BJ (cell line): ENCODE measurements around the gene CDC25B. TPM values are rescaled to one million over a fixed set of nuclear protein-coding genes. Genes with fewer than 3 reads are reported as not detected.

ENCODE experiments used
- CTCF ChIA-PET: fragments of 350-600 bp; formaldehyde crosslinking; extraction: SDS; loops from one replicate; lab custom pipeline; 2021; ENCODE audit warnings: antibody characterized with exemption, inconsistent platforms; lab: Yijun Ruan, JAX
- POLR2A ChIA-PET: fragments of 300-600 bp; sonication (Branson Sonifier 250); formaldehyde crosslinking; extraction: SDS; loops from one replicate; lab custom pipeline; 2021; ENCODE audit warnings: antibody characterized with exemption; lab: Charles Lee
- DNase-seq: peaks from one replicate; pipeline ENCODE4 v3.0.0-alpha.2; 2011; ENCODE audit warnings: low read depth
- H3K27me3 ChIP-seq: 2 replicates; pipeline ENCODE4 v1.6.0; 2011; ENCODE audit warnings: low read length; ENCODE audit not compliant: control insufficient read depth, insufficient read depth
- H3K36me3 ChIP-seq: 2 replicates; pipeline ENCODE4 v1.5.1; 2011; ENCODE audit warnings: low read length; ENCODE audit not compliant: control insufficient read depth, insufficient read depth
- H3K4me3 ChIP-seq: 2 replicates; pipeline ENCODE4 v1.5.1; 2011; ENCODE audit warnings: low read depth, mild to moderate bottlenecking, control low read depth, low read length
- polyA plus RNA-seq: library from polyadenylated mRNA; depleted of rRNA; stranded (reverse); fragments of >200 nt; gene quantifications from 2 replicates; pipeline ENCODE4 v1.2.3, GENCODE V29; 2011
- TF ChIP-seq, protein P1 (sequence below): IDR thresholded peaks from 2 replicates; pipeline ENCODE4 v1.5.1; 2011; ENCODE audit warnings: low read depth, mild to moderate bottlenecking, control low read depth, inconsistent platforms, low read length, moderate library complexity; ENCODE audit not compliant: insufficient read depth

CDC25B gene
- polyA plus RNA-seq, 1 experiment: 68.1 TPM

DNA sequence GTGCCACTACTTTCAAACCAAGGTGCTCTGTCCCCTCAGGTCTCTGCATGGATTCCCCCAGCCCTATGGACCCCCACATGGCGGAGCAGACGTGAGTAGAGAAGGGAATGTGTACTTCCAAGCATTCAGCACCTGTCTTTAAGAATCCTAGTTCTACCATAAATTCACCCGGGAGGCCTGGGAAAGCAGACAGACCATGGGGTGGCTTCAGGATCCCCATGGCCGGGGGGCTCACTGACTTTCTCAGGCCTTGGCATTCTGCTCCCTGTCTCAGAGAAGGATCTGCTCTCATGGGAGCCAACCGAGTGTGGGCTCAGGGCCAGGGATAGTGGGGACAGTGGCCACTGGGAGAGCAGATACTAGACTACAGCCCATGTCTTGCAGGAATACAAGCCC, 2.3 kb downstream of the CDC25B start:
- Histone ChIP-seq H3K4me3 (no peak overlapping the region), H3K36me3 (peaks cover 36% of the 10 kb centered on the region), H3K27me3 (no peaks in the 10 kb centered on the region)
- TF ChIP-seq, protein P1, sequence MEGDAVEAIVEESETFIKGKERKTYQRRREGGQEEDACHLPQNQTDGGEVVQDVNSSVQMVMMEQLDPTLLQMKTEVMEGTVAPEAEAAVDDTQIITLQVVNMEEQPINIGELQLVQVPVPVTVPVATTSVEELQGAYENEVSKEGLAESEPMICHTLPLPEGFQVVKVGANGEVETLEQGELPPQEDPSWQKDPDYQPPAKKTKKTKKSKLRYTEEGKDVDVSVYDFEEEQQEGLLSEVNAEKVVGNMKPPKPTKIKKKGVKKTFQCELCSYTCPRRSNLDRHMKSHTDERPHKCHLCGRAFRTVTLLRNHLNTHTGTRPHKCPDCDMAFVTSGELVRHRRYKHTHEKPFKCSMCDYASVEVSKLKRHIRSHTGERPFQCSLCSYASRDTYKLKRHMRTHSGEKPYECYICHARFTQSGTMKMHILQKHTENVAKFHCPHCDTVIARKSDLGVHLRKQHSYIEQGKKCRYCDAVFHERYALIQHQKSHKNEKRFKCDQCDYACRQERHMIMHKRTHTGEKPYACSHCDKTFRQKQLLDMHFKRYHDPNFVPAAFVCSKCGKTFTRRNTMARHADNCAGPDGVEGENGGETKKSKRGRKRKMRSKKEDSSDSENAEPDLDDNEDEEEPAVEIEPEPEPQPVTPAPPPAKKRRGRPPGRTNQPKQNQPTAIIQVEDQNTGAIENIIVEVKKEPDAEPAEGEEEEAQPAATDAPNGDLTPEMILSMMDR: no peak
- CTCF ChIA-PET: no interaction called here
- POLR2A ChIA-PET: no interaction called here
- no peak for DNase-seq

DNA sequence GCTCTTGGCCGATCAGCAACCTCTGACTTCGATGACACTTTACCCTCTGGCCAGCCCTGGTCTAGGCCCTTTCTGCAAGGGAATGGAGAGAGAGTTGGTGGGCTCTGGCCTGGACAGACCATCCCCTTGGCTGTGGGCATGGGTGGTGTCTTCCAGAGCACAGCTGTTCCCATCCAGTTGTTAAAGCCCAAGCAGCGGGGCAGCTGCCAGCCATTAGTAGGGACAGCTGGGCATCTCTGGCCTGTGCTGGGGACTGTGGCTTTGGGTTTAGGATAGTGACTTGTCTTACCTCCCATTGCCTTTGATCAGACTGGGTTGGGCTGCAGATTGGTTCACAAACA, 2.8 kb downstream of the CDC25B start:
- no peaks in the 10 kb centered on the region for H3K27me3 ChIP-seq
- TF ChIP-seq, protein P1: no peak
- no peak for DNase-seq
- peaks cover 37% of the 10 kb centered on the region for H3K36me3 ChIP-seq
- ChIA-PET CTCF (interaction anchor here (1.1 to 2.7 kb wide), 2 partner anchors 18 to 20 kb away, joined by 3 to 12 read pairs; no protein-coding TSS in a partner anchor), POLR2A (no interaction called here)
- H3K4me3 ChIP-seq: no peak overlapping the region

DNA sequence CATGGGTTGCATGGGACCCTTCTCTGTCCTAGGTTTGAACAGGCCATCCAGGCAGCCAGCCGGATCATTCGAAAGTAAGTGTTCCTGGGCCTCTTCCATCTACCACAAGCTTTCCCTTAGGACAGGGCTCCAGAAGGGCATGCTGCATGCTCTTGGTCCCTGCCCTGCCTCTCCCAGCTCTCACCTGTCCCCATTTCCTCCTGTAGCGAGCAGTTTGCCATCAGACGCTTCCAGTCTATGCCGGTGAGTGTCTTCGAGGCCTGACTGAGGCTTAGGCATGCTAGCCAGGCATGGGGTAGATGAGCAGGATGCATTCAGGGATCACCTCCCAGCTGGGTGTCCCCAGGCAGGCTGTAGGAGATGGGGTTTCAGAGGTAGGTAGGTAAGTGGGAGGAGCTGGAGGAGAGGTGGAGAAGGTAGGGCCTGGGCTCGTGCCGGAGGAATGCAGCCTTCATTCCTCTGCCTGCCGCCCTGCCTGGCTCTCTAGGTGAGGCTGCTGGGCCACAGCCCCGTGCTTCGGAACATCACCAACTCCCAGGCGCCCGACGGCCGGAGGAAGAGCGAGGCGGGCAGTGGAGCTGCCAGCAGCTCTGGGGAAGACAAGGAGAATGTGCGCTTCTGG, 4.3 kb downstream of the CDC25B start:
- H3K4me3 ChIP-seq: no peak overlapping the region
- TF ChIP-seq, protein P1: no peak
- peaks cover 45% of the 10 kb centered on the region for H3K36me3 ChIP-seq
- POLR2A ChIA-PET: no interaction called here
- no peaks in the 10 kb centered on the region for H3K27me3 ChIP-seq
- no peak for DNase-seq
- CTCF ChIA-PET: interaction anchor here (2.7 kb wide), 1 partner anchor 18 kb away, joined by 12 read pairs; no protein-coding TSS in a partner anchor

DNA sequence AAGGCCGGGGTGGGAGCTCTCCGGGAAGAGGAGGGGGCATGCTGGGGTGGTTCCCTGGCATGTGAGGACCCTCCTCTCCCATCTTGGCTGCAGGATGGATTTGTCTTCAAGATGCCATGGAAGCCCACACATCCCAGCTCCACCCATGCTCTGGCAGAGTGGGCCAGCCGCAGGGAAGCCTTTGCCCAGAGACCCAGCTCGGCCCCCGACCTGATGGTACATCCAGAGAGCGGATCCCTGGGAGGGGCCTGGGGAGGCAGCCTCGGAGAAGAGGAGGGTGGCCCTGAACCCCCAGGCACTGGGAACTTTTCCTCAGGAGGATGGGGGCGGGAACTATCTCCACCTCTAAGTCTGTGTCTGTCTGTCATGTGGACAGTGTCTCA, 4.8 kb downstream of the CDC25B start:
- no peaks in the 10 kb centered on the region for H3K27me3 ChIP-seq
- CTCF ChIA-PET: interaction anchor here (2.7 kb wide), 1 partner anchor 18 kb away, joined by 12 read pairs; no protein-coding TSS in a partner anchor
- DNase-seq: no peak
- POLR2A ChIA-PET: interaction anchor here (0.5 kb wide), 1 partner anchor 9 kb away, joined by 3 read pairs; no protein-coding TSS in a partner anchor
- H3K36me3 ChIP-seq: peaks cover 45% of the 10 kb centered on the region
- TF ChIP-seq, protein P1: no peak
- H3K4me3 ChIP-seq: no peak overlapping the region

DNA sequence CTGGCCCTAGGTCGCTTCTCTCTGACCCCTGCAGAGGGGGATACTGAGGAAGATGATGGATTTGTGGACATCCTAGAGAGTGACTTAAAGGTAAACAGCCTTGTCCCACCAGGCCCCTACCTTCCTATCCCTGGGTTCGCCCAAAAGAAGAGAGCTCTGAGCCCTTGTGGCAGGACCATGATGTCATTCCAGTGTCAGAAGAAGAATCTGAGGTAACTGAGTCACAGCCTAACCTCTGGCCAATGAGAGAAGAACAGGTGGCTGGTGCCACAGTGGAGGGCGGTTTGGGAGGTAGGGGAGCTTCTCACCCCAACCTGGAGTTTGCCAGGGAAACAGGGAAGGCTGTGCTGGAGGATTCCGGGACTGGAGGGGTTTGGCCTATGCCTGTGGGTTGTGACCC, 5.2 kb downstream of the CDC25B start:
- Histone ChIP-seq H3K27me3 (no peaks in the 10 kb centered on the region), H3K4me3 (no peak overlapping the region), H3K36me3 (peaks cover 47% of the 10 kb centered on the region)
- no peak for DNase-seq
- TF ChIP-seq, protein P1: no peak
- ChIA-PET POLR2A (interaction anchor here (0.5 kb wide), 1 partner anchor 8 kb away, joined by 3 read pairs; no protein-coding TSS in a partner anchor), CTCF (interaction anchor here (1.1 to 2.7 kb wide), 2 partner anchors 15 to 18 kb away, joined by 3 to 12 read pairs; partner anchors contain the start of gene CENPB)
